Measurements from ENCODE around the gene NTRK1.

NTRK1 gene

GRCh38 chr1:156910309-156910782 is 49.7 kb downstream of the NTRK1 start (continued):
- TF ChIP-seq ZSCAN4 (tag by site-specific recombination; IDR thresholded peaks at IDR 0.05) (no peak), SETDB1 (IDR thresholded peaks at IDR 0.05; ENCODE audit: insufficient read length, low read length) (no peak), ZFP3 (tag by site-specific recombination; IDR thresholded peaks at IDR 0.05; ENCODE audit: low read depth) (no peak), SP7 (tag by site-specific recombination; IDR thresholded peaks at IDR 0.05) (0 out of 2 replicates have a peak, but pooled peaks have one; percentile 44), CTCF (tag by site-specific recombination; IDR thresholded peaks at IDR 0.05) (peak; percentile 81), ZBTB17 (tag by site-specific recombination; IDR thresholded peaks at IDR 0.05) (0 out of 2 replicates have a peak, but pooled peaks have one; percentile 24), PRDM2 (tag by site-specific recombination; IDR thresholded peaks at IDR 0.05; ENCODE audit: borderline replicate concordance) (no peak), ZNF146 (tag by site-specific recombination; IDR thresholded peaks at IDR 0.05) (0 out of 2 replicates have a peak, but pooled peaks have one; percentile 5), SCRT2 (tag by site-specific recombination; IDR thresholded peaks at IDR 0.05) (no peak), ZFHX2 (tag by site-specific recombination; conservative IDR thresholded peaks at IDR 0.05) (peak; percentile 87), ZNF426 (tag by site-specific recombination; IDR thresholded peaks at IDR 0.05) (no peak), ZEB2 (tag by site-specific recombination; IDR thresholded peaks at IDR 0.05) (no peak), ZNF580 (tag by site-specific recombination; IDR thresholded peaks at IDR 0.05) (no peak), ZNF23 (tag by site-specific recombination; IDR thresholded peaks at IDR 0.05; ENCODE audit: borderline replicate concordance) (no peak), HOXA7 (CRISPR knock-in tag; IDR thresholded peaks at IDR 0.05; ENCODE audit: borderline replicate concordance) (no peak), ZNF501 (tag by site-specific recombination; IDR thresholded peaks at IDR 0.05) (no peak), ZNF692 (tag by site-specific recombination; IDR thresholded peaks at IDR 0.05) (peak; percentile 59), ZNF248 (tag by site-specific recombination; IDR thresholded peaks at IDR 0.05) (no peak), ZNF132 (tag by site-specific recombination; IDR thresholded peaks at IDR 0.05; ENCODE audit: borderline replicate concordance) (no peak), ZNF202 (tag by site-specific recombination; IDR thresholded peaks at IDR 0.05; ENCODE audit: borderline replicate concordance) (no peak), OVOL3 (tag by site-specific recombination; IDR thresholded peaks at IDR 0.05) (no peak), ZNF214 (tag by site-specific recombination; IDR thresholded peaks at IDR 0.05; ENCODE audit: borderline replicate concordance) (no peak), ZNF626 (tag by site-specific recombination; IDR thresholded peaks at IDR 0.05) (no peak), KLF8 (tag by site-specific recombination; IDR thresholded peaks at IDR 0.05) (peak; percentile 74), HOXD13 (CRISPR knock-in tag; IDR thresholded peaks at IDR 0.05; ENCODE audit: borderline replicate concordance) (no peak), ZSCAN30 (tag by site-specific recombination; IDR thresholded peaks at IDR 0.05) (no peak), ZNF140 (tag by site-specific recombination; IDR thresholded peaks at IDR 0.05) (no peak), AEBP2 (tag by site-specific recombination; IDR thresholded peaks at IDR 0.05; ENCODE audit: borderline replicate concordance) (no peak), ZNF37A (tag by site-specific recombination; IDR thresholded peaks at IDR 0.05) (no peak)

Data from HEK293 (cell line).